Activated CD4-positive, alpha-beta T cell treated with anti-CD3 and anti-CD28 coated beads, Interleukin-2, amount 50 U/mL, for 48 hours (primary cell): ENCODE measurements around the gene TSKS.

Experiments used
- DNase-seq, 2 experiments: peaks; one replicate each; pipeline ENCODE4 v3.0.0-alpha.2; 2020

Gene TSKS, protein sequence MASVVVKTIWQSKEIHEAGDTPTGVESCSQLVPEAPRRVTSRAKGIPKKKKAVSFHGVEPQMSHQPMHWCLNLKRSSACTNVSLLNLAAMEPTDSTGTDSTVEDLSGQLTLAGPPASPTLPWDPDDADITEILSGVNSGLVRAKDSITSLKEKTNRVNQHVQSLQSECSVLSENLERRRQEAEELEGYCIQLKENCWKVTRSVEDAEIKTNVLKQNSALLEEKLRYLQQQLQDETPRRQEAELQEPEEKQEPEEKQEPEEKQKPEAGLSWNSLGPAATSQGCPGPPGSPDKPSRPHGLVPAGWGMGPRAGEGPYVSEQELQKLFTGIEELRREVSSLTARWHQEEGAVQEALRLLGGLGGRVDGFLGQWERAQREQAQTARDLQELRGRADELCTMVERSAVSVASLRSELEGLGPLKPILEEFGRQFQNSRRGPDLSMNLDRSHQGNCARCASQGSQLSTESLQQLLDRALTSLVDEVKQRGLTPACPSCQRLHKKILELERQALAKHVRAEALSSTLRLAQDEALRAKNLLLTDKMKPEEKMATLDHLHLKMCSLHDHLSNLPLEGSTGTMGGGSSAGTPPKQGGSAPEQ

DNA sequence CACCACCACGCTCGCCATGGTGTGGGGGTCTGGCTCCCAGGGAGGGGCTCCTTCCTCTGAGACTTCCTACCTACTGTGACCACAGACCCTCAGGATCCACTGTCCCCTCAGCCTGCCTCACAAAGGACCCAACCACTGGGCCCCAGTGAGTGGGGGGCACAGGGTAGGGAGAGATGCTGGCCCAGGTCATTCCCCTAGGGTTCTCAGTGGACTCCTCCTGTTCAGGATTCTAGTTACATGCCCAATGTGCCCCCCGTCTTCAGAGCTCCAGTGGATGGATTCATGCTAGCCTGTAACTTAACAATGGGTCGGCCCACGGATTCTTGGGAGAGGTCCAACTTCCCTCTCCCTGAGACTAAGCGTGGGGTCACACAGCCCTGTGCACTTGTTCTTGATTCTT is at the start of gene TSKS:
TSKS (minus strand) TSS at position 77 of the 400 bp plus-strand sequence; CDS start at position 18, 59 bp downstream.
- no peak for DNase-seq

DNA sequence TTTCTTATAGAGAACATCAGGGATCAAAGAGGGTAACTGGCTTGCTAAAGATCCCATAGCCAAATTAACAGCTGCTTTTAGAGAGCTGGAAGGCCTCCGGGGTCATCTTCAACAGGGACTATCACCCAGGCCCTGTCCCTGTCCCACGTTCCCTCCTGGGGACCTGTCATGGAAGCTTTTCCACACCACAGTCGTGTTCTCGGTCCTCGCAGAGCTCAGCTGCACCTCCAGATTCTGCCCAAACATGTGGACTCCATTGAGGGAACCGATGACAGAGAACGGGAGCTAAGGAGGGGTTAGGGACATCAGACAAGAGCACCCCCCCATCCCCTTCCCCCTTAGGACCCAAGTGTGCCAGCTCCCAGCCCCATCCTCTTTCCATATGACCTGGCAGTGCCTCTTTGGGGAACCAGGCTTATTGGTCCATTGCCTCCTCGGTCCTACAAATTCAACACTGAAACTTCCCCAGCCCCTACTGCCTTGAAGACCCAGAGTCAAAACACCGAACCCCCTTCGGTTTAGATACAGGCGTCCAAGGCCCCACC is 49.4 kb upstream of the TSKS start:
- no peak for DNase-seq

DNA sequence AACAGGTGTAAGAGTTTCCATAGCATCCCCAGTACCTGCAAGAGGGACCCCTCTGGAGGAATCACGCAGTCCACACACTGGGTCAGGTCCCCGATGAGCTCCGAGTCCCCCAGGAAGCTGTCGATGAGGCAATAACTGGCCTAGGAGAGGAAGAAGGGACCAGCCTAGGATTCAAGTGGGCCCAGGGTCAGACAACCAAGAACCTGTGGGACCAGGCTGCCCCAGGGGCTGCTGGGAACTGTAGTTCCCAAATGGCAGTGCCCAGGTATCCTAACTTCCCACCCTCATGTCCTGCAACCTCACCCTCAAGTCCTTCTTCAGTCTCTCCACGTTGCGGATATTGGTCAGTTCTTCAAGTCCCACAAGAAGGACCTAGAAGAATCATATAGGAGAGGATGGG is 48.2 kb upstream of the TSKS start:
- no peak for DNase-seq

DNA sequence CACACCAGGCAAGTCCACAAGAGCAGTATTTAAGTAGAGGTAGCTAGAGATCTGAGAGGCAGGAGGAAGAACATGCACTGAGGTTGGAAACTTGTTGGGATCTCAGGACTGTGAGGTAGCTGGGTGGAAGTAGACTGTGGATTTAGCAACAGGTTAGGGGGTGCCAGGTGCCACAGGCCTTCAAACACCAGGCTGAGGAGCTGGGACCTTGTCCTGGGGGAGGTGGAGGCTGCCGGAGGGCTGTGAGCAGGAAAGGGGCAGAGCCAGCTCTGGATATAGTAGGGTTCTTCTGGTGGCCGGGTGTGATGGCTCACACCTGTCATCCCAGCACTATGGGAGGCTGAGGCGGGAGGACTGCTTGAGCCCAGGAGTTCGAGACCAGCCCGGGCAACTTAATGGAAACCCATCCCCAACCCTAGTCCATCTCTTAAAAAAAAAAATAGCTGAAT is 46.9 kb upstream of the TSKS start:
- no peak for DNase-seq

DNA sequence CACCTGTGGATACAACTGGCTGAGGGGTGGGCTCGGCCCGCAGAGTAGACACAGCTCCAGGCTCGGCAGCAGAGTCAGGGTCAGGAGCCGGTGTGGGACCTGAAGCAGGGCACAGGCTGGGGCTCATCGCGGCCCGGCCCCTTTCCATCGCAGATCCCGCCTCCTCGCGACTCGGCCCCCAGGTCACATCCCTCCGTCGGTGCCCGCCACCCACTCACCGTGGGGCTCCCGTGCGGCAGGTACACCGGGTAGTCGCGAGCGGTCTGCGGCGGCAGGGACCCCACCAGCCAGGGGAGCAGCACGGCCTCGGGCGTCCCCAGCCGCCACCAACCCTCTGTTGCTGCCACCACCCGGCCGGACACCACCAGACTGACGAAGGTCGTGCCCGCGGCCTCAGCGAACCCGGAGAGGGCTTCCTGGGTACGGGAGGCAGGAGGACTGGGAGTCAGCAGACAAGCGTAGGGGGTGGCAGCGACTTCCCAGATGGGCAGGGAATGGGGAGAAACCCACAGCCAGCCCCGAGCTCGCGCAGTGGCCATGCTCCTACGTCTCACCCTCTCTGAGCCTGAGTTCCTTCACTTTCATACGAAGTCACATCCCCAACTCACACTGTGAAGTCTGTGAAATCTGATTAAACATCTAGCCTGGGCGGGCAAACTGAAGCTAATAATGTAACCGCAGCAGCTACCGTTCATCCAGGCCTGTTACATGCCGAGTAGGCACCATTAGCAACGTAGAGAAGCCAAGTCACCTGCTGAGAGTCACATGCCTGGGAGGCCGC is 46.2 kb upstream of the TSKS start:
- peak; percentile 47 to 53 for DNase-seq

DNA sequence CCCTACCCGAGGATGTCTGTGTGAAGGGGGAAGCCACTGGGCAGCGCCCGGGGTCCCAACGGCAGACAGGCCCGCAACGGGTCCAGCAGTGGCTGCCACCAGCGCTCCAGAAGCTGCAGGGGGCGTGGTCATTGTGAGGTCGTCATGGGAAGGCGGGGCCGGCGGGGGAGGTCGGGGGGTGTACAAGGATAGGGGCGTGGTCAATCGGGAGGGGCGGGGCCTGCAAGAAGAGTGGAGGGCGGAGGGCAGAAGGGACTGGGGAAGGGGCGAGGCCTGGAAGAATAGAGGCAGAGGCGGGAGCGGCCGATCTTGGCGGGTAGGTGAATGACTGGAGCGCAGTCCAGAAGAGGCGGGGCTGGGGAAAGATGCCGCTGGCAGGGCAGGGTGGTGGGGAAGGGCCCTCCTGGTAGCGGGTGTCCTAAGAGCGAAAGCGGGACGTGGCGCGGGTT is 45.6 kb upstream of the TSKS start:
- peak; percentile 89 to 90 for DNase-seq

DNA sequence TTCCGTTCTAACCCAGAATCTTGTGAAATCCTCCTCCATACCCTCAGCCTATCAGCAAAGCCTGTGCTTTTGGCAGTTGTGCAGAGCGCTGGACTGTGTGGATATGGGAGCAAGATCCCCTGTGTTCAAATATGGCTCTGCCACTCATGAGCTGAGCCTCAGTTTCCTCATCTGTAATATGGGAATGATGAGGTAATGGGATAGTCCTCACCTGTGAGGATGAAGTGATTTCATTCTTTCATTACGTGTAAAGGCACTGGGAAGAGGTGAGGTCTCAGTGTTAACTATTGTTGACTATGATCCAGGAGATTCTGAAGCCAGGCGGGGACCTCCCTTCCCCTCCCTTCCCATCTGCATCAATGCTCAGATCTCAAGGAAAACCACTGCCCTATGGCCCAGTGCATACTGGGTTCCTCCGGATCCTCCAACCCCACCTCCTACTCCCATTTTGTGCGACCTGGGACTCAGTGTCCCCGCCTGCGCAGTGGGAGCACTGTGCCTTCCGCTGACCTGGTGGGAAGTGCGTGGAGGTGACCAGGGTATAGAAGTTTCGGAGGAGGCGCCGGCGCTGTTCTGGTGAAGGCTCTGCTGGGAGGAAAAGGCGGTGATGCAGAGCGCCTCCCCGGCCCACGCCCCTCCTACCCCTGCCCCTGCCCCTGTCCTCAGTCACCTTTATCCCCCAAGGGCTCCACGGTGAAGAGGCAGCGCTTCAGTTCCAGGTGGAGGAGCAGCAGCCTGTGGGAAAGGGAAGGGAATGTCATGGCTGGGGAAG is 45.0 kb upstream of the TSKS start:
- DNase-seq, result no peak

DNA sequence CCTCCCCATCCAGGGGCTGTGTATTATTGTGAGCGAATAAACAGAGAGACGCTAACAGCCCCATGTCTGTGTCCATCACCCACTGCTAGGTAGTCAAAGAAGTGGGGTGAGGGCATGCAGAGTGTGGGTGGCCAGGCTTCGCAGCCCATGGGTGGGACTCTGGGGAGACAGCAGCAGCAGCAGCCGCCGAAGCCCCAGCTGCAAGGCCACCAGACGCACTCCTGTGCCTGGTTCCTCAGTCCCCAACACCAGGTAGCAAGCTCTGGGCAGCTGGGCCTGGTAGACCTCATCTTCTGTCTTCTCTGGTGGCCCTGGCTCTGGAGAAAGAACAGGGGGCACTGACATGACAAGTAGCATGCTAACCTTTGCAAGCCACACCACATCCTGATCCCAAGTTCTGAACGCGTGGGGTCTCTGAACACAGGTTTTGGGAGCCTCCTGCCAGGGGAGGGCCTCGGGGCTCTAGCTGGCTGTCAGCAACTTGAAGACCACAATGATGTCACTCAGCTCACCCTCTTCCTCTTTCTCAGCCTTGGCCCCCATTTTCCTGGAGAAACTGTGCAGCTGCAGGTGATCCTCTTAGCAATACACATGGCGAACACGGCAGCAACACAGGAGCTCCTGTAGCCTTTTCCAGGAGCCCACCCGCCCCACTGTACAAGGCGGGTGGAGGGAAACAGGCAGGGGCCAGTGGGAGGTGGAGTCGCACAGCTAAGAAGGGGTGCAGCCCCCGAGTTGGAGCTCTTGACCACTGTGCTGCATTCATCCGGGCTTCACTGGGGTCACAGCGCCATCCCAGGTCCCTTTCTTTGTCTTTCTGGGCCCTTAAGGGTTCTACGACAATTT is 44.2 kb upstream of the TSKS start:
- DNase-seq, result no peak

DNA sequence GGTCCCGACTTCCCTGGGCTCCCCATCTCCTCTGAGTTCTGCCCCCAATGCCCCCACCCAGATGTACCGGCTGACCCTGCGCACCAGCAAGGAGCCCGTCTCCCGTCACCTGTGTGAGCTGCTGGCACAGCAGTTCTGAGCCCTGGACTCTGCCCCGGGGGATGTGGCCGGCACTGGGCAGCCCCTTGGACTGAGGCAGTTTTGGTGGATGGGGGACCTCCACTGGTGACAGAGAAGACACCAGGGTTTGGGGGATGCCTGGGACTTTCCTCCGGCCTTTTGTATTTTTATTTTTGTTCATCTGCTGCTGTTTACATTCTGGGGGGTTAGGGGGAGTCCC is 43.5 kb upstream of the TSKS start:
- DNase-seq, result no peak

DNA sequence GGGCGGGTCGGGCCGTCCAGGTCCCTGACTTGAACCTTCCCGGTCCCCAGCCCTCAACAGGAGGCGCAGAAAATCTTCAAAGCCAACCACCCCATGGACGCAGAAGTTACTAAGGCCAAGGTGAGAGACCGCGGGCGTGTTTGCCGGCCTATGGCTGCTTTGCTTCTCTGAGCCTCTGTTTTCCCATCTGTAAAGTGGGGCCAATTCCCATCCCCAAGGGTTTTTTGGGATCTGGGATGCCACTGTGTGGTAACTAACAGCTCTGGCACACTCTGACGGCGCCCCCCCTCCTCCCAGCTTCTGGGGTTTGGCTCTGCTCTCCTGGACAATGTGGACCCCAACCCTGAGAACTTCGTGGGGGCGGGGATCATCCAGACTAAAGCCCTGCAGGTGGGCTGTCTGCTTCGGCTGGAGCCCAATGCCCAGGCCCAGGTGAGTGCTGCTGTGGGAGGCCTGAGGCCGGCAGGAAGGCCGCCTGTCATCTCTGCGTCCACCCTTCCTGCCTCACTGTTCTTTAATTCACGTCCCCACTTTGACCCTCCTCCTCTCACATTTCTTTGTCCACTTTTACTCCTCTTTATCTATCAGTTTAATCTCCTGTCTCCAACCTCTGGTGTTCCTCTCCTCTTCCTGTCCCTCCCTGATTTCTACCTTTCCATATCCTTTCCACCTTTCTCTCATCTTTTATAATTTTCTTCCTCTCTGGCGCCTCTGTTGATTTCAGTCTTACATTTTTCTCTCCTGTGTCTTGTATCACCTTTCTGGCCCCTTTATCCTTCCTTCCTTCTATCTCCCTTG is 42.9 kb upstream of the TSKS start:
- DNase-seq, result no peak

DNA sequence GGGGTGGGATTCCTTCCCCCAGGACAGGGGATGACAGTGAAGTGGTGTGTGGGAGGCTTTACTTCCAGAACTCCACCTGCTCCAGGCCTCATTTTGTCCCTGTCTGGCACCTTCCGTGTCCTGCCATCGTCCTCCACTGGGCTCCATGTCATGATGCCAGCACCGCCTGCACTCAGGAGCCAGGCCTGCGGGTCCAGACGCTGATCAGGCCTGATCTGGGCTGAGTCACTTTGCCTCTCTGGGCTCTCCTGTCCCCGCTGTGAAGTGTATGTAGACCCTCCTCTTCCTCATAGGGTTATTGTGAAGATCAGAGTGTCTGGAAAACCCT is 40.4 kb upstream of the TSKS start:
- DNase-seq, result no peak

DNA sequence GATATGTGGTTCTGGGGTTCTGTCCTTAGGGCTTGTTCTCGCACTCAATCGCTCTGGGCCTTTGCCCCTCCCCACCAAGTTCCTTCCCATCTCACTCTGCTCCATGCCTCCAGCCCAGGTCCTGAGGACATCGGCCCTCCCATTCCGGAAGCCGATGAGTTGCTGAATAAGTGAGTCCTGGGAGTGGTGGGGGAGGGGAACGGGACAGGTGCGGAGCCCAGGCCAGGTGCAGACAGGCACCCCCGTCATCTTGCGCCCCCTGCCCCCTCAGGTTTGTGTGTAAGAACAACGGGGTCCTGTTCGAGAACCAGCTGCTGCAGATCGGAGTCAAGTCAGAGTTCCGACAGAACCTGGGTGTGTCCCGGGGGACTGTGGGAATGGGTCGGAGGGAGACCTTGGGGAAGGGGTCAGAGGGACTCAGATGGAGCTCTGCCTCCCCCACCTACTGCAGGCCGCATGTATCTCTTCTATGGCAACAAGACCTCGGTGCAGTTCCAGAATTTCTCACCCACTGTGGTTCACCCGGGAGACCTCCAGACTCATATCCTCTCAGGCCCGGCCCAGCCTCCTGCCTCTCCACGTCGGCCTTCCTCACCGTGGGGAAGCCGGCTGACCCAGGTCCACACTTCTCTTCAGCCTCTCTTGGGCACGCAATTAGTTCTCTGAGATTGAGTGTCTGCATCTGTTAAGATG is 39.9 kb upstream of the TSKS start:
- no peak for DNase-seq

DNA sequence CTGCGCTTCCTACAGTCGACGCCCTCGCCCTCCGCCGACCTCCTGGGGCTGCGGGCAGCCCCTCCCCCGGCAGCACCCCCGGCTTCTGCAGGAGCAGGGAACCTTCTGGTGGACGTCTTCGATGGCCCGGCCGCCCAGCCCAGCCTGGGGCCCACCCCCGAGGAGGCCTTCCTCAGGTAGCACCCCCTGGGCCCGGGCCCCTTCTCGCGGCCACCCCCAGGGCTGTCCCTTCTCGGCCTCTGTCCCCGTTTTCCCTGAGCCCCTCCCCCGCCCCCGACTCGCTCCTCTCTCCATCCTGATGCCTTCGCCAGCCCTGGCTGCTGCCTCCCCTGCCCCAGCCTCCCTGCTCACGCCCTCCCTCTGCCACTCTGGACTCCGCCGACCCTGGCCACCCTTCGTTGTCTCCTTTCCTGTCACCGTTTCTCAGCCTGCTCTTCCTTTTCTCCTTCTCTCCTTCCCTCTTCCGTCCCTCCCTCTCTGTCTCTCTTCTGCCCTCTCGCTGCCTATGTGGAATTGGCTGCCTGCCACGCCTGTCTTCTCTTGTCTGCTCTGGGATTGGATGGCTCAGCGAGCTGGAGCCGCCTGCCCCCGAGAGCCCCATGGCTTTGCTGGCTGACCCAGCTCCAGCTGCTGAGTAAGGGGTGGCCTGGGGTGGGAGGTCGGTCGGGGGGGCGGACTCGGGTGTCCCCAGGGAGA is 39.0 kb upstream of the TSKS start:
- DNase-seq, result no peak

DNA sequence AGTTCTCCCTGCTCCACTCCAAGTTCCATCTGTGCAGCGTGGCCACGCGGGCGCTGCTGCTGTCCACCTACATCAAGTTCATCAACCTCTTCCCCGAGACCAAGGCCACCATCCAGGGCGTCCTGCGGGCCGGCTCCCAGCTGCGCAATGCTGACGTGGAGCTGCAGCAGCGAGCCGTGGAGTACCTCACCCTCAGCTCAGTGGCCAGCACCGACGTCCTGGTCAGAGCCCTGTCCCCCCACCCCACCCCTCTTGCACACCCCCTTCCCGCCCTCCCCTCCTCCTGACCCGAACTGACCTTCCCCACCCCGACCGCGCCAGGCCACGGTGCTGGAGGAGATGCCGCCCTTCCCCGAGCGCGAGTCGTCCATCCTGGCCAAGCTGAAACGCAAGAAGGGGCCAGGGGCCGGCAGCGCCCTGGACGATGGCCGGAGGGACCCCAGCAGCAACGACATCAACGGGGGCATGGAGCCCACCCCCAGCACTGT is 38.3 kb upstream of the TSKS start:
- DNase-seq, result no peak

DNA sequence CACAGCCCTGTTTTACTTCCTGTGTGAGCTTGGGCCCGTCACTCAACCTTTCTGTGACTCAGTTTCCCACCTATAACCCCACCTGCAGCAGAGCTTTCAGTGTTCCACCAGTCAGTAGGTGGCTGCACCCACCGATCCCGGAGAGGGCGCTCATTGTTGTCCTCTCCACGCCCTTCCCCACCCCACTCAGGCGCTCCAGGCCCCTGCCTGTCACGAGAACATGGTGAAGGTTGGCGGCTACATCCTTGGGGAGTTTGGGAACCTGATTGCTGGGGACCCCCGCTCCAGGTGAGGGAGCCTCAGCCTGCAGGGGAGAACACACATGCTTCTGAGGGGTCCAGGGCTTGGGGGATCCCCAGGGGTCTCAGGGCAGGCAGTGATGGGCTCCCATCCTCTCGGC is 37.7 kb upstream of the TSKS start:
- no peak for DNase-seq

DNA sequence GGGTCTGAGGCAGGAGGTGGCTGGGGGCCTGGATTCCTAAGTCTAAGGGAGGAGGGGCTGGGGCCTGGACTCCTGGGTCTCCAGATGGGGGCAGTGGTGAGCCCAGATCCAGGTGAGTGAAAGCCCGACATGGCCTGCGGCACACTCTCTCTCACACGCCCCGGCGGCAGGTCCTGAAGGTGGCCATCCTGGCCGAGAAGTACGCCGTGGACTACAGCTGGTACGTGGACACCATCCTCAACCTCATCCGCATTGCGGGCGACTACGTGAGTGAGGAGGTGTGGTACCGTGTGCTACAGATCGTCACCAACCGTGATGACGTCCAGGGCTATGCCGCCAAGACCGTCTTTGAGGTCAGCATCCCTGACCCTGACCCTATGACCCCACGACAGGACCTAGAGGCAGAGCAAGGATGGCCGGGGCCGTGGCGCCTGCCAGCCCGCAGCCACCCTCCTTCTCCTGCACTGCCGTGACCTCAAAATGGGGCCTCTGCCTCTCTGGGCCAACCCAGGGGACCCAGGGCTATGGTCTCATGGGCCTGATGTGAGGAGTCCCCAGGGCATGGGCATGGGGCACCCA is 36.8 kb upstream of the TSKS start:
- peak in 1 of 2 experiments; percentile 23 for DNase-seq

DNA sequence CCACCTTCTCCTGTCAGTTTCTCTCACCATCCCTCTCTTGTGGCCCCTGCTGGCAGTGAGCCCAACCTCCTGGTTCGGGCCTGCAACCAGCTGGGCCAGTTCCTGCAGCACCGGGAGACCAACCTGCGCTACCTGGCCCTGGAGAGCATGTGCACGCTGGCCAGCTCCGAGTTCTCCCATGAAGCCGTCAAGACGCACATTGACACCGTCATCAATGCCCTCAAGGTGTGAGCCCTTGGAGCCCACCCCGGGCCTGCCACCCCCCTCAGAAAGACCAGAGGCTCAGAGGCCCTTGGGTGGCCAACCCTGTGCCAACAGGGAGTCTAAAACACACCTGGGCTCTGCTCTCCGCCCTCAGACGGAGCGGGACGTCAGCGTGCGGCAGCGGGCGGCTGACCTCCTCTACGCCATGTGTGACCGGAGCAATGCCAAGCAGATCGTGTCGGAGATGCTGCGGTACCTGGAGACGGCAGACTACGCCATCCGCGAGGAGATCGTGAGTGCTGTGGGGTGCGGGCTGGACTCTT is 36.2 kb upstream of the TSKS start:
- no peak for DNase-seq

DNA sequence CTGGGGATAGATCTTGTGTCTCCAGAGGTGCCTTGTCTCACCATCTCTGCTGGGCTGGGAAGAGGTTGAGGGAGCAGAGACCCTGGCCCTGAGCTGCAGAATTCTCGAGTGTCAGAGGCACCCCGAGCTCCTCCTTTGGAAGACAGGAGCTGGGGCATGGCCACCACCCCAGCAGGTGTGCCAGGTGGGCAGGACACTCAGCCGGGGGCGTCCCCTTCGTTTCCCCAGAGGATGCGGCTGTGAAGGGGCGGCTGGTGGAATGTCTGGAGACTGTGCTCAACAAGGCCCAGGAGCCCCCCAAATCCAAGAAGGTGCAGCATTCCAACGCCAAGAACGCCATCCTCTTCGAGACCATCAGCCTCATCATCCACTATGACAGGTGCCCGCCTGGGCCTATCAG is 35.5 kb upstream of the TSKS start:
- DNase-seq, result no peak

DNA sequence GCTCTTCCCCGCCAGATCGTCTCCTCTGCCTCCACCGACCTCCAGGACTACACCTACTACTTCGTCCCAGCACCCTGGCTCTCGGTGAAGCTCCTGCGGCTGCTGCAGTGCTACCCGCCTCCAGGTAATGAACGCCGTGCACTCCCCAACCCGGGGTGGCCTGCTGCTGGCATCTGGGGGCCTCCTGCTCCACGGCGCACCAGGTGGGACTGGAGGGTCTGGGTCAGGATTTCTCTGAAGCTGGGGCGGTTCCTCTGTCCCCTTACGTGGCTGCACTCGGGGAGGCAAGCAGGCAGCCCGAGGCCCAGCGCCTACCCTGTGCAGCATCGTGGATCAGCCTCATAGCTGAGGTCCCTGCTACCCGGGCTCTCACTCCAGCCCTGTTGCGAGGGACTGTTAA is 32.5 kb upstream of the TSKS start:
- no peak for DNase-seq
